NCI-H1417 (cell line): Measurements from ENCODE around the gene PIK3CA.
A peak's percentile ranks its signal among the peaks of the same experiment; 100 is the strongest.

Source experiments
- DNase-seq, 3 experiments: peaks; one replicate each; lab custom pipeline; 2025; lab: John Stamatoyannopoulos, UW

PIK3CA gene

DNA sequence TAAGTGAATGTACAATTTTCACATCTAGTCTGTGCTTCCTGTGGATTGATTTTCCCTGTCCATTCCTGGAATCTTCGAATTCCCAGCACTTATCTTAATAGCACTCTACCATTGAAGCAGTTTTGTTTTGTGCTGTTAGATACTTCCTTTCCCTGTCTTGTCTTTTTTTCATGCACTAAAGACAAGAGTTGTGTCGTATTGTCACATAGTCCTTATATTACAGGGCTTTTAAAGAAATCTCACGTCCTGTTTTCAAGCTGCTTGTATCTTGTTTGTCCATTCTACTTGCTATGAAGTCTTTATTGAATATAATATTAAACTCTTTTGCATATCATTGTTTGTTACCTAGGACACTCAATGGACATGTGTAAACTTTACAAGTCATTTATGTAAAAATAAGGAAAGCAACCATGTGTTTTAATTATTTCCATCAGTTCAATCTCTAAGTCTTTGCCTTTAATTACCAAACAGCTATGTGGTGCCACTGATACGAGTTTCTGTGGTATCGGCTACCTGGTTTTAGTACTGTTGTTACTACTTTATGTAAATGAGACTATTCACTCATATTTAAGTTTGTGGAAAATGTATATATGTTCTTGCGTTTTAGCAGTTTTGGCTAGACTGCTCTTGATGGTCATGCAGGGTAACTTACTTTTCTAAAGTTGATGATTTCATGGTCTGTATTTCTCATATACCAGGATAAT is 10.3 kb downstream of the PIK3CA start:
- no peak for DNase-seq

DNA sequence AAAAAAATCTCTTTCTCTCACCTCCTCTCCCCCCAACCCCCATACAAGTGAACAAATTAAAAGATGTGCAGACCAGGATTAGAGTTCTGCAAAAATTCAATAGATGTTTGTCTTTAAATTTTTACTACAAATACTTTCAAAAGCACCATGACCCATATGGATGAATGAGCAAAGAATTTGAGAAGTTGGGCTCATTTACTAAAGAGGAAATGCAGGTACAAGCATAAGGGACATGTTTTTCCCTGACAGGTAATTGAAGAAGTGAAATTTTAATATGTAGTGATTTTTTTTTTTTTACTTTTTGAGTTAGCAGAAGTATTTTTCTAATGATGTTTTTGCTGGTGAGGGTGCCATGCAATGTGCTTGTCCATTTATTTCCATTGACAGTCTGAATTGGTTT is 15.3 kb downstream of the PIK3CA start:
- DNase-seq: no peak

DNA sequence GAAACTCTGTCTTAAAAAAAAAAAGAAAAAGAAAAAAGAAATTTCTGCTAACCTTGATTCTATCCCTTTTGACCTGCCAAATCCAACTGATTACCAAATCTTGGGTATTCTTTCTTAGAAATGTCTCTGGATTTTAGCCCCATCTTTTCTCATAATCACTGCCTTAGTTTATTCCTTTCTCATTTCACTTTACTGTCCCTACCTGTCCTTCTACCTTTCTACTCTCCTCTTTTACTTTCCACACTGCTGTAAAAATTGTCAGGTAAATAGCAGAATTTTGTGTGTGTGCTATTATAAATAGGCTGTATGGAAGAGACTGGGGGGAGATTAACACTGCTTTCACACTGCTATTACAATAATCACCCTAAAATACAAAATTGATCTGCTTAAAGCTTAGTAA is 16.7 kb downstream of the PIK3CA start:
- no peak for DNase-seq

DNA sequence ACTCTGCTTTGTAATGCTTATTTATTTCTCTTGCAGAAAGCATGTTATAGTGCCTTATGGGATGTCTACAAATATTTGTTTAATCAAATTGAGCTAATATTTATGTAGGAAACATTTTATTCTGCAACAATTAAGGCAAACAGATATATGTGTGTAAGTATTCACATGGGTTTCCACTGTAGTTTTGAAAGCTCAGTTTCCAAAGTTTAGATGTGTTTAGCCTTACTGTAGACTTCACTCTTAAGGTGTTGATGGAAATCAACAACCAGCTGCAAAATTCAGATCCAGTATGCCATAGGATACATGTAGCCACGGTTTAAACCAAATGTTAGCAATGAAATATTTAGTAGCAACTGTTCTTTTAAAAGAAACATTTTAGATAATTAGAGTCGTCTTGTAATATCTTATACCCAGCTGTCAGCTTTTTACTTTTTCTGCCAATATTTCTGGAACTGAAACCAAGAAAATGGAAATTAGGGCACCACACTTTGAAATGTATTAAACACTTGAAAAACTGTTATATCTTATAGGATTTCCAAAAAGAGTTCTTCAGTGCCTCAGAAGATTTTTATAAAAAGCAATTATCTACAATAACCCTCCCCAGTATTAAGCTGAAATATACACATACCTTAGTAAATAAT is 18.5 kb downstream of the PIK3CA start:
- DNase-seq: no peak

DNA sequence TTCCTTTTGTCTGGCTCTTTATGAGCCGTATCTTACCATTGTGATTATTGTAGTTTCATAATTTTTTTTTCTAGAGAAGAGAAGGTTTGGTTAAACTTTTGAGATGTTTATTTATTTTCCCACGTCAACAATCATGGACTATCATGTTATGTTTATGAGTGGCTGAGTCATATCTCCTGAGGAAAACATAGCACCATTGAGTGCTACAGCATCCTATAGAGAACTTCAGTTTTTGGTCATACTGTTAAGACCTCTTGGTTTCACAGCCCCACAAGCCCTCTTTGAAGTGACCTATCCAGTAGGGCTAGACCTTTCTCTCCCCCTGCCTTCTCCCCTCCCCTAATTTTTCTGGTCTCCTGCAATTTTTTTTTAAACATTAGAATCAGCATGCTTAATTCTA is 20.8 kb downstream of the PIK3CA start:
- no peak for DNase-seq

DNA sequence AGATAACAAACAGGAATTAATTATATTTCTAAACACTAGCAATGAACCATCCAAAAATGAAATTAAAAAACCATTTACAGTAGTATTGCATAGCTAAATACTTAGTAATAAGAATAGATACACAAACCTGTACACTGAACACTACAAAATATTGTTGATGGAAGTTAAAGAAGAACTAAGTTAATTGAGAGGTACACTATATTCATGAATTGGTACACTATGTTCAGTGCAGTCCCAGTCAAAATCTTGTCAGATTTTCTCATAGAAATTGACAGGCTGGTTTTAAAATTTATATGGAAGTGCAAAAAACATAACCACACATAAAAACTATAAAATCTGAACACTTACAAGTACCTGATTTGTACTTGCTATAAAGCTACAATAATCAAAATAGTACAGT is 24.4 kb downstream of the PIK3CA start:
- no peak for DNase-seq

DNA sequence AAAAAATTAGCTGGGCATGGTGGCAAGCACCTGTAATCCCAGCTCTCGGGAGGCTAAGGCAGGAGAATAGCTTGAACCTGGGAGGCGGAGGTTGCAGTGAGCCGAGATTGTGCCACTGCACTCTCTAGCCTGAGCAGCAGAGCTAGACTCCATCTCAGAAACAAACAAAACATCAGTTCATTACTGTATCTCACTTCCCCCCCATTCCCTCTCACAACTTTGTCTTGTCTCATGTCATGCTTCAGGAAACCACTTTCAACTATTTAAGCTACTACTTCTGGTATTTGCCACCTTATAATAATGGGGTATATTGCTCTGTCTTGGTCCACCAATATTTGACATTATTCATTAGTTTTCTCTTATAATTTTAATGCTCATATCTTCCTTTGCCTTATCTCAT is 26.2 kb downstream of the PIK3CA start:
- DNase-seq: no peak

DNA sequence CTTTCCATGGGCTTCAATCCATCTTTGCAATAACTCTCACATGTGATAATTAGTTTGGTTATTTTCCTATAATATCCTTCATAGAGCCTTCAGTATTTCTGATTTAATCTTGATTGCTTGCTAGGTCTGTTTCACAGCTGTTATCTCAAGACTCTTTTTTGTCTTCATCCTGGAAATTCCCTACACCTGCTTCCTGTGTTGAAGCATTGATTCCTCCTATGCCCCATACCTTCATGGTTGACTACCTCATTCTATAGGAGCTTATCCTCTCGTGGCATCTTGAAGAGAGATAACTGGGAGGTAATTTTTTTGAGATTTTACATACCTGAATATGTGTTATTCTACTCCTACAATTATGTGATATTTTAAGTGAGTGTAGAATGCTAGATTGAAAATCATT is 26.7 kb downstream of the PIK3CA start:
- DNase-seq: no peak

DNA sequence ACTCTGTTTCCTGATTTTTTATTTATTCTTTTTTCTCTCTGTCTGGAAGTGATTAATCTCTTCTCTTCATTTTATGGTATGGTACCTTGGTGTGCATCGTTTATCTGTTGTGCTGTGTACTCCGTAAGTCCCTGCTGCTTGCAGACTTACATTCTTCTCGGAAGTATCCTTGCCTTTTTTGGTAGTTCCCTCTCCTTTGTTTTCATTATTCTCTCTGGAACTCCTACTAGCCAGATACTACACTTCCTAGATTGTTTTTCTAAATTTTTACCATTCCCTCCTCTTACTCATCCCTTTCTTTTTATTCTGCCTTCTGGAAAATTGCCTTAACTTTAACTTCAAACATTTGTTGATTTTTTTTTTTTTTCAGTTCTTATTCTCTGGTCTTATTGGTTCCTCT is 27.2 kb downstream of the PIK3CA start:
- DNase-seq: no peak

DNA sequence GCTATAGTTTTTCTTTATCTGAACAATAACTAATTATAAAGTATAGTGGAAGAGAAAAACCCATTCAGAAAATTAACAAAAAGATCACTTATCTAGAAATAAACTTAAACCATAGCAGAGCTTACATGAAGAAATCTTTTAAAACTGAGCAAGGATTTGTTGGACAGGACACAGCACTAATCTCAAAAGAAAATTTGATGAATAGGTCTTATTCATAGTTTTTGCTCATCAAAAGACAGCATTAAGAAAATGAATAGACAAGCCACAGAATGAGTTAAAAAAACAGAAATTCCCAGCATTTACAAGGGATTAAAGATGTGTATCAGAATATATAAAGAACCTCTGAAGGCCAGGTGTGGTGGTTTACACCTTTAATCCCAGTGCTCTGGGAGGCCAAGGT is 29.5 kb downstream of the PIK3CA start:
- DNase-seq: no peak

DNA sequence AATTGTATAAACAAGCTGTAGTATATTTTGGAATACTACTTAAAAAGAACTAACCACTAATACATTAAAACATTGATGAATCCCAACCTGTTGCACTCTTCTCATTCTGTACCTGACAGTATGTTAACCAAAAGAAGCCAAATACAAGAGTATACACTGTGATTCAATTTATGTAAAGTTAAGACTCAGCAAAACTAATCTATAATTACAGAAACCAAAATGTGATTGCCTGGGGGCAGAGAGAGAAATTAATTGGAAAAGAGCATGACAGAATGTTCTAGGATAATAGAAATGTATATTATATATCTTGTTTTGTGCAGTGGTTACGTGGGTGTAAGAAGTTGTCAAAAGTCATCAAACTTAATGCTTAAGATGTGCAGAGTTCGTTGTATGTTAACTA is 31.1 kb downstream of the PIK3CA start:
- DNase-seq: peak in 1 of 3 experiments; percentile 48

DNA sequence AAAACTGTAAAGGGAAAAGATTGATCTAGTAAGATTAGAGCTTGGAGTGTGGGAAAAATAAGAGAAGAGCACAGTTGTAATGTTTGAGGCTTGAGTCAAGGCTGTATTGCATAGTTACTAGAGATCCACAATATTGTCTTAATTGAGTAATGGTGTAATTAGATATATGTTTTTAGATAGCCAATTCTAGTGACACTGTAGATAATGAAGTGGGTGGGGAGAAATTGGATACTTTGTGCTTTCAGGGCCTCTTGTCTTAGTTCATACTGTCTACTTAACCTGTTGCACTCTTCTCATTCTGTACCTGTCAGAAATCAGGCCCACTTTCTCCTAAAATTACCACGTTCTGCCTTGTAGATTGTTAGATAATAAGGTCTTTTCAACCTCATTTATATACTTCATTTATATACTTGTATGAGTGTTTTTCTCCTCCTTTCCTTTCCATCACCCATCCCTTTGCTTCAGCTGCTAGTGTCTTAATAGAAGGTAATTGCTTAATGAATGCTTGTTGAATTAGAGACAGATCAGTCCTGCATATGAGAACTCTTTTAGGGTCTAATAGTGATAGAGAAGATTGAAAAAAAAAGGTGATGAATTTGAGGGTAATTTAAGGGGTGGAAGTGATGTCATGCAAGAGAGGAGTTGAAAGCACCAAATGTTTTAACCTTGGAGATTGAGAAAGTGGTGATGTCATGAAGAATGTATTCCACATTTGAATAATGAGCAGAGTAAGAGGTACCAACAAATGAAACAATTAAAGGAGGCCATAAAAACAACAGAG is 32.0 kb downstream of the PIK3CA start:
- DNase-seq: peak; percentile 9 to 84 (median 52)

DNA sequence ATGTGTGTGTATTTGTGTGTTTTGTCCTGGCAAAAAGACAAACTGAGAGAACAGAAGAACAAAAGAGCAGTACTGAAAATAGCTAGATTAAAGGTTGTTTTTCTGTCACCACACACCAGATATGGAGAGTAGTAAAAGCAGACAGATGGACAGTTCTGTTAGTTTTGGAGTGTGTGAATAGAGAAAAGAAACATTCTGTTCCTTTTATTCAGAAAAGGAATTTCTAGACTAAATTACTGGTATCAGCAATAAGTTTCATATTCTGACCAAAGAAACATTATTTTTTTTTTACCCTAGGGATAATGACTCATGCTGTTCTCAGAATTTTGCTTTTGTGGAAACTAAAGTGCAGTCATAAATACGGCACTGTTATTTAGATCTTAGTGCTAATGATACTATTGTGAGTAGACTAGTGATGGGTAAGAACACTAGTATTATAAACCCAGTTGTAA is 32.9 kb downstream of the PIK3CA start:
- DNase-seq: peak in 1 of 3 experiments; percentile 56

DNA sequence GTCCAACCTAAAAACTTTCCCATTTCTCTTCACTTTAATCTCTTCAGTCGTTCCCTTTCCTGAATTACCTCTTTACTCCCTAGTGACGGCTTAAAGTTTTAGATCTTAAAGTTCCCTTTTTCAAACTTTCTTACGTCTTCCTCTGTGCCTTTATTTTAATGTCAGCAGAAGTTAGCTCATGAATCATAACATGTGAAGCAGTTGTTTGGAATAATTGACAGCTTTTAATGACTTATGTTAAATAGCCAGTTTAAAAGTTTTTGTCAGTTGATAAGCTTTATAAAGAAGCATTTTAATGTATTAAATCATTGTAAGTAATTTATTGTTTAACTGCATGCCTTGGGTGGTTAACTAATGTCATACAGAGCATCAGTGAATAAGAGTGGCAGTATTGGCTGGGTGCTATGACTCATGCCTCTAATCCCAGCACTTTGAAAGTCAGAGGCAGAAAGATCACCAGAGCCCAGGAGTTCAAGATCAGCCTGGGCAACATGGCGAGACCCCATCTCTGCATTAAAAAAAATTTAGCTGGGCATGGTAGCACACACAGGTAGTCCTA is 33.9 kb downstream of the PIK3CA start:
- no peak for DNase-seq

DNA sequence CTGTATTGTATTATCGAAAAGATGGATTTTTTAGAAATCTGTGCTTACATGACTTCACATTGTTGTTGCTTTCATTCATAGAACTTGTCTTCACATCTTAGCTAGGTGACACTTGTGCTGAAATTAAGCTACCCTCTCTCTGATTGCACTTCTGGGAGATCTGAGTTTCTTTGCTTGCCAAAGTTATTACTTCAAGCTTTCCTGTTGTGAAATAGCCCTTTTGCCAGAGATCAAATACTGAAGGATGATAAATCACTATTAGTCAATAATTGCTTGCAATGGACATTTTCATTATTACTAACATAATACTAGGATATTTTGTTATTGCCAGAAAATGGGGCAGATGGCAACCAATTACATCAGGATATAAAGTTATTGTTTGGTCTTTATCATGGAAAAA is 34.7 kb downstream of the PIK3CA start:
- no peak for DNase-seq

DNA sequence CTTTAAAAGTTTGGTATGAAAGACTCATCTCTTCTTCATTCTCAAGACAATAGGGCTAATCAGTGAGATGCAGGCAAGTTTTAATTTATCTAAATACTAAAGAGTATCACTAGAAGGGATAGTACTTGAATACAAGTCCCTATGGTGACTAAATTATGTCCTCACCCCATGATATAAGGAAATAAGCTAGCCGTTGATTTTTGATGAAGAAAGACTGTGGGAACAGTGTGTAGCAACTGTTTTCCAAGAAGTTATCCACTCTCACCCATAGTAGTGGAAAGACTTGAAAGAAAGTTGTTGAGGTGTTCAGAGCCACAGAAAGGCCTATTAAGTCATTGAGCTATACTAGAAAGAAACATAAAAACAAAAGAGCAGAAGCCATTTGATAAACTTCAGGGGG is 36.7 kb downstream of the PIK3CA start:
- no peak for DNase-seq

DNA sequence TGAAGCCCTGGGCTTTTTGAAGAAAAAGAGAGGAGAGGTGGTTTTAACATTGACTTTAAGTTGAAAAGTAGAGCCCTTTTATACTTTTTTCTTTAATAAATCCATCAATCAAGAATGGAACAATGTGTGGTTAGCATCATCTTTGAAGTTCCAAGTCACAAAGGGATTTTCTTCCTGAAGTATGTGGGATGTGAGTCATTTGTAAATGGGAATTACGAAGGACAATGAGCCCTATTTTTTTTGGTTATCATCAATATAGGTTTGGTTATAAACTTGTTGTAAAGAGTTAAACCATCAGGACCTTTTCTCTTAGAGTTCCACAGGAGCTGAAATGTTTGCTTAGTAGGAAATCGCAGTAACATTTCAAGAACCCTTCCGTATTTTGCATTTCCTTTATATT is 38.3 kb downstream of the PIK3CA start:
- DNase-seq: no peak

DNA sequence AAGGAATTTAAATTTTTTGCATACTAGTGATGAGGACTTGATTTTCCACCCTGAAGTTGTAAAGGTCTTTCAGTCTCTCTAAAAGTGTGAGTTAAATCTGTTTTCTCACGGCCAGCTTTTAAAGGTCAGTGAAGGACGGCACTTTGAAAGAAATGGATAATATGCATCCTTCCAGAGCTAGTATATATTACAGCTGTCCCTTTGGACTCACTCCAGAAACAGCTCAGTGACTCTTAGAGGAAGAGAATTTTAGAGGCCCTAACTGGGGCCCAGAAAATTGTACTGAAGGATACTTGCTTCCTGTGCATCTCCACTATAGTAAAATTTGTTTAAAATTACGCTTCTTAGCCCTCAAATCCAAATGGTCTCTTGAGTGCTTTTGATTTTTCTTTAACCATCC is 41.6 kb downstream of the PIK3CA start:
- DNase-seq: no peak

DNA sequence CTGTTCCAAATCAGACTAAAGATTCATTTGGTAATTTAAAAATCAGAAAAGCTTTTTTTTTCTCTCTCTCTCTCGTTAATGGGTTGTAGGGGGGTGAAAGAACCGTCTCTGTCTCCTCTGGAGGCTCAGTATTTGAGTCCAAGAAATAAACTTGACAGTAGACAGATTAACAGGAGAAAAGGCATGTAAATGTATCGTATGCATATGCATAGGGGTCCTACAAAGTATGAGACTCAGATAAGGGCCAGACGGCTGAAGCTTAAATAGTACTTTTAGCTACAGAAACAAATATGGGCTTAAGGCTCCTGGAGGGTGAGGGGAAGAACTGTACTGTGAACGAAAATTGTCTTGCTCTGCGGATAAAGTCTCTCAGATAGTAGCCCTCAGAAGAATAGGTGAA is 42.4 kb downstream of the PIK3CA start:
- no peak for DNase-seq

DNA sequence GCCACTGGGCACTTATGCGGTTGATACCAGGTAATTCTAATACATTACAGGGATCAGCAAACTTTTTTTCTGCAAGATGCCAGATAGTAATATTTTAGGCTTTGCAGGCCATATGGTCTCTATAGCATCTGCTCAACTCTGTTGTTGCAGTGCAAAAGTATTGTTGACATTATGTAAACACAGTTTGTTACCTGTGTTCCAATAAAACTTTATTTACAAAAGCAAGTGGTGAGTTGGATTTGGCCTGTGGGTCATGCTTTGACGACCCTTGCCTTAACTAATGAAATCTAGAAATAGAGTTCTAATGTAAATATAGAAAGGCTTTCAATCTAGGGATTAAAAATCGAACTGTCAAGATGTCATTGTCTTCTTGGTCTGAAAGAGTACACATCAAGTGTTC is 44.4 kb downstream of the PIK3CA start:
- no peak for DNase-seq

DNA sequence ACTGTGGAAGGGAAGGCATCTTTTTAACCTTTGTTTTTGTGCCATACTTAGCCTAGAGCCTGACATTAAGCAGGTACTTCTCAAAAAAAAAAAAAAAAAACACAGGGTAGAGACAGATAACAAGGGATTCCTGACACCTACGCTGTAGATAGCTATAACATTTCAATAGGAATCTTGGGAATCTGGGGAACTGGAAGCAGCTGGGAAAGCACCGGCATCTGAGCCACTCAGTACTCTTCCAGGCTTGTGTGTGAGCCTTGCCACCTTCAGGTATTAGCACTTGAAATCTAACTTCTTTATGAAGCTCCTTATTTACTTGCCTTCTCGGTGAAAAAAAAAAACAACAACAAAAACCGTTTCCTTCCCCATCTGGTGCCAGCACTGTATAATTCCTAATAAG is 46.8 kb downstream of the PIK3CA start:
- no peak for DNase-seq

DNA sequence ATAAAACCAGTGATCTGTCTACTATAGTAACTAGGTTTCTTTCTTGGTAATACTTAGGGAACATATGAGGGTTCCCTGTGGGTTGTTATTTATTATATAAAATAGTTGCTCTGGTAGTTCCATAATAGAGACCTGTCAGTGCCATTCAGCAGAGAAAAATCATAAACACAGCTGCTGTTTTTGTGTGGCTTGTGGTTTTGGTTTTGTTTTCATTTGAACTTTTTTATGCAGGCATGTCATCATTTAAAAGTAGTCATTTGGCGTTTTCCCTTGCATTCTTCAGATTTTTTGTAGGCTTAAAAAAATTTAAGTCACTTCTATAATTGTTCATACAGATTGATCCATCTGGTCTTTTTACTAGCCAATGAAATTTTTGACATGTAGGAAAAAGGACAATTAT is 47.9 kb downstream of the PIK3CA start:
- DNase-seq: no peak

DNA sequence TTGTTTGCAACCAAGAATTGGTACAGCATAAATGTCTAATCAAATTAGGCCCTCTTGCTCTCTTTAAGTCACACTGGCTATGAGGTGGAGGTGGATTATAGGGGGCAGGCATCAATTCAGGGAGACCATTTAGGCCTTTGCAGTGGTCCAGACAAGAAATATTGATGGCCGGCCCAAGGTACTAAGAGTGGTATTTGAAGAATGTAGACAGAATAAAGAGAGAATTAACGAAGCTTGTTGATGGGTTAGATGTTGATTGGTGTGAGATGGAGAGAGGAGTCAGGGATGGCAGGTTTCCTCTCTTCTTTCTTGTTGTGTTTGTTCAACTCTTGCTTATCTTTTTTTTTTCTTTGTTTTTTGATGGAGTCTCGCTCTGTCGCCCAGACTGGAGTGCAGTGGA is 48.5 kb downstream of the PIK3CA start:
- no peak for DNase-seq
